Hepatic stellate cell (primary cell): ENCODE measurements around the gene FAH.

ENCODE experiments used
- DNase-seq: peaks from one replicate; pipeline ENCODE4 v3.0.0; 2011; ENCODE audit warnings: low spot score

The FAH gene

DNA sequence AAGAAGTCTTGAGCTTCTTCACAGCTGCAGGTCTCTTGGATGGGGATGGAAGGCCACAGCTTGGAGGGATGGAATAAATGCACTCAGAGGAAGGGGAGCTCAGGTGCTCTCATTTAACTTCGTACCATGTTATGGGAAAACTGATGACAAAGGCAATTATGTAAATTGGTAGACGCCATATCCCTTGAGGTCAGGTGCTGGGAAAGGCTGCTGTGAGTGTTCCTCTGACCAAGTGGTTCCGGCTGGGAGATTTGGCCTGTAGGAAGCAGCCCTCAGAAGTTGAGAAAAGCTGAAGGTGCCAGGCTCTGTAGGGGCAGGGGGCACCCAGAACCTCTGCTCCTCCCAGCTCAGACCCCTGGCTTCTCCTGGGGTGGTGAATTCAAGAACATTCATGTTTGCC lies 47.1 kb downstream of the FAH start:
- no peak for DNase-seq

DNA sequence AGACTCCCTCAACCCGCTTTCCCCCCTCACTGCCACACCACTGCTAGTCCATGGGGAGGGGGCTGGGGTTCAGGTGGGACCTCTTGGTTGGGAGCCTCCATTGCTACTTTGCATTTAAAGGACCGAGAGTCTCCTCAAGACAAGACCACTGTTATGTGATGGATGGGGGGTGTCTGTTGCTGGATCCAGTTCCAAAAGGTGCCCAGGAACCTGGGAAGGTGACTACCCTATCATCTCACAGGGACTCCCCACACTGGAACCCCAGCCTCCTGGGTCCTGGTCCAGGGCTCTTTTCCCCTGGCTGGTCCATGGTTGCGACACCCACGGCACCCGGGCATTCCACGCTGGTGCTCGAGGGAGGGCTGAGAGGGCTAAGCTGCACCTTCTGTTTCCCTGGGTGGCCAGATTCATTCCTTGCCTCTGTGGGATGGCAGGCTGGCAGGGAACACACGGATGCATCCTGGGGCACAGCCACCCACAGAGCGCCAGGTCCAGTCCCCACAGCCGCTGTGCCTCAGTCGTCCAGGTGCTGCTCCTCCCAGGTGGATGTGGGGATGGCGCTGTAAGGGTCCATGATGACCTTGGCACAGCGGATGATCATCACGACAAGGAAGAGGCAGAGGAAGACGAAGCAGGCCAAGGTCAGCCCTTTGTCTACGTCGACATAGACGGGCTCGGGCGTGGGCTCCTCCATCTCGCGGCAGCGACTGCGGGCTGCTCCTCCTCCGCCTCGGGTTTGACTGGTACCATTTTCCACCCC lies 48.6 kb downstream of the FAH start:
- no peak for DNase-seq

DNA sequence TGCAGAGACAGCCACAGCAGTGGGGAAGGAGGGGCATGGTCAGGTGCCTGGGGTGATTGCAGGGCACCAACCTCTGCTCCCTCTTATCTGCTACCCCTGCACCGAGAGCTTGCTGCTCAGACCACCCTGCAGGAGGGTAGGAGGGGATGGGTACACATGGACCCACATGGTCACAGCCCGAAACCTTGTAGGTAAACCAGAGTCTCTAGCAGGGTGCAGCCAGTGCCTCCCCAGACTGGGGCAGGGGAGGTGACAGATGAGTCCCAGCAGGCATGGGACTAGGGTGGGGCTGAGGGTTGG lies 49.2 kb downstream of the FAH start:
- DNase-seq: no peak

DNA sequence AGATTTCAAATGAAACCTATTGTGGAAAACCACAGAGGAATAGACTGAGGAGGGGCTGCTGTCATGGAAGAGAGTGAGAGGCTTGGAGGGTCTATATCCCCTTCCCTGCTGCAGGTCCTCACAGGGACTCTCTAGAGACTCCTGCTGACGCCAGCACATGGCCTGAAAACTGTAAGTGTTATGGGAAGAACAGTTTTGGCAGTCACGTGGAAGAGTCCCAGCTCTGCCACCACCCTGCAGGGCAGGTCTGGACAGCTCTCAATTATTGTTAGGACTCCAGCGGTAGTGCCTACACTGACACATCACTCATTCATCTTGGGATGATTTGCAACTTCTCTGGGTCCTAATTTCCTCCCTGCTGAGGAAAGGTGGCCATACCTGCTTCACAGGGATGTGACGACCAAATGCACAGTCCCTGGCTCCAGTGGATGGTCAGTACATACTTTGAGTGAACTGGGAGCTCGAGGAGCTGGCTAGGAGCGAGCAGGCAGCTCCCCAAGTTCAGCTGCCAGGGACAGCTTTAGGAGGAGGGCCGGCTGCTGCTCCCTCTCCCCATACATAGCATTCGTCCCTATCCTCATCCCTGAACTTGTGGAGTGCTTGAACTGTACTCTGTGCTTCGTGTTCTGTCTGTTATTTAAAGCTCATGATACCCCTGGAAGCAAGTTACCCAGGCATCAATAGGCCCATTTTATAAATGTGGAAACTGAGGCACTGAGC lies 50.0 kb downstream of the FAH start:
- no peak for DNase-seq

DNA sequence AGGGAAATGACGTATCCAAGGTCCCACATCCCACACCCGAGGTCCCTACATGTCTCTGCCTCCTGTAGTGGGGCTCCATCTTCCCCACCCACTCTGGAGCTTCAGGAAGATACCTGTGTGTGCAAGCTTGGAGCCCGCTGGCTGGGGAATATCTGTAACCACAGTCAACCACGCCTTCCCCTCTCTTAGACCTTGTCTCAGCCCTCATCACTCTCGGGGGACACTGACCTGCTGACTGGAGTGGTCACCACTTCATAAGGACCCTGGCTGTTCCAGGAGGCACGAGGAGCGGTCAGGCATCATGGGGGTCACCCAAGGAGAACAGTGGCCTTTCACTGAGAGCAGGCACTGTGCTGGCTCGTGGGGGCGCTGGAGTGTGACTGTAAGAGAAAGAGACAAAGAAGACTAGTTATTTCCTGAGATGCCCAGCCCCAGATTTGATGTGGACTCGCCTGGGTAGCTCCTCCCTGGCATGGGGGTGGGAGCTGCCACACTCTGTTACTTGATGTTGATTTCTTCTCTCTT lies 50.6 kb downstream of the FAH start:
- no peak for DNase-seq

DNA sequence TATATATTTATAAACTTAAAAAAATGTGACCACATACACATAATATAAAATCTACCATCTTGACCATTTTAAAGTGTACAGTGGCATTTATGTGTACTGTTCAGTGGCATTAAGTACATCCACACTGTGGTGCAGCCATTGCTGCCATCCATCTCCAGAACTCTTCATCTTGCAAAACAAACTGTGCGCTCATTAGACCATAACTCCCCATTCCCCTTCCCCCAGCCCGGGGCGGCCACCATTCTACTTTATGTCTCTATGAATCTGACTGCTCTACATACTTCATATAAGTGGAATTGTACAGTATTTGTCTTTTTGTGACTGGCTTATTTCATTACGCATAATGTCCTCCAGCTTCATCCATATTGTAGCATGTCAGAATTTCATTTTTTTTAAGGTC lies 51.4 kb downstream of the FAH start:
- no peak for DNase-seq

DNA sequence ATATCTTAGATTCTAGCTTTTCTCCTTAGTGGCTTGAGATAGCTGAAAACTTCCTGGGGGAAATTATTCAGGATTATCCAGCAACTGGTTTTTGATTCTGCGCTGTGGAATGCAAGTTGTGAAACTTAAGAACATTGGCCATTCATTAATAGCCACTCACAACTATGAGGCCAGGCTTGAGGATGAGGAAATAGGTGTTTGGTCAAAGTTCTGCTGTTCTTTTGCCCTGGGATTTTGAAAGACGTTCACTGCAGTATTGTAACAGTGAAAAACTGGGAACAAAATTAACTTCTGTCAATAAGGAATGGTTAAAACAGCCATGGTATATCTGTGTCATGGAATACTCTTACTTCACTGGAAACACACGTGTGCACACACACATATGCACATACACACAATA lies 55.1 kb downstream of the FAH start:
- no peak for DNase-seq

DNA sequence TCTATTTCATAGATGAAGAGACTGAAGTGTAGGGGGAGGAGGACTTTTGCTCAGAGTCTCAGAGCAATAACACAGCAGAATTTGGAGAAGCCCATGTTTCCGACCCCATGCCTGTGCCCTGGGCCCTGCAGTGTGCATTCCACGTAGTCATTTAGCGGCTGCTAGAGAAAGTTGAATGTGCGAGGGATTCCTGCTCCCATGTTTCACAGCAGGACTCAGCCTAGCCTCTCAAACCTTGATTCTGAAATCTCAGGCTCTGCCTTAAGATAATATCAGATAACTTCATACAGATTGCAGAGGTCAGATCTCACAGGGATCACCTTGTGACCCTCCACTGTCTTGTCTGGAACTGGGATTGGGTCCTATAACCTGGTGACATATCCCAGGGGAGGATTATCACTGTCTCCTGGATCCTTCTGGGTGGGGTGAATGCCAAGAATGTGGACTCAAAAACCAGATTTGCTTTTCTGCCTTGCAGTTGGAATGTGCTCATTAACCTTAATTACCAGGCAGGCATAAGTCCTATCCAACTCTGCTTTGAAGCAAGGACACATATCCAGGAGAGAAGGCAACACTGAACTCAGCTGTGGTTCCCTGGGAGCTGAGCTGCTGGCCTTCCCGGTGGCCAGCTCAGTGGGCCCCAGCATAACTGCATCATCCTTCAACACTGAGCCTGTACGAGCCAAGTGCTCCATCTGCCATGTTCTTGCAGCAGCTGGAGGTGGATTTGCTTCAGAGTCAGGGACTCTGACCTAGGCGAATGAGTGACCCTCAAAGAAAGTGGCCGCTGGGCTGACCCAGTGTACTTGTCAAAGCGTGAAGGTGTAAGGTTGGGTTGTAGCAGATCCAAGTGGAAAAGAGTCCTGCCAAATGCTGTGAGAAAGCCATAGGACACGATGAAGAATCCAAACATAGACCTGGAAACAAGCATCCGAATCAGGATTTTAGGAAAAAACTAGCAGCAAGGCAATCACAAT lies 56.2 kb downstream of the FAH start:
- no peak for DNase-seq

DNA sequence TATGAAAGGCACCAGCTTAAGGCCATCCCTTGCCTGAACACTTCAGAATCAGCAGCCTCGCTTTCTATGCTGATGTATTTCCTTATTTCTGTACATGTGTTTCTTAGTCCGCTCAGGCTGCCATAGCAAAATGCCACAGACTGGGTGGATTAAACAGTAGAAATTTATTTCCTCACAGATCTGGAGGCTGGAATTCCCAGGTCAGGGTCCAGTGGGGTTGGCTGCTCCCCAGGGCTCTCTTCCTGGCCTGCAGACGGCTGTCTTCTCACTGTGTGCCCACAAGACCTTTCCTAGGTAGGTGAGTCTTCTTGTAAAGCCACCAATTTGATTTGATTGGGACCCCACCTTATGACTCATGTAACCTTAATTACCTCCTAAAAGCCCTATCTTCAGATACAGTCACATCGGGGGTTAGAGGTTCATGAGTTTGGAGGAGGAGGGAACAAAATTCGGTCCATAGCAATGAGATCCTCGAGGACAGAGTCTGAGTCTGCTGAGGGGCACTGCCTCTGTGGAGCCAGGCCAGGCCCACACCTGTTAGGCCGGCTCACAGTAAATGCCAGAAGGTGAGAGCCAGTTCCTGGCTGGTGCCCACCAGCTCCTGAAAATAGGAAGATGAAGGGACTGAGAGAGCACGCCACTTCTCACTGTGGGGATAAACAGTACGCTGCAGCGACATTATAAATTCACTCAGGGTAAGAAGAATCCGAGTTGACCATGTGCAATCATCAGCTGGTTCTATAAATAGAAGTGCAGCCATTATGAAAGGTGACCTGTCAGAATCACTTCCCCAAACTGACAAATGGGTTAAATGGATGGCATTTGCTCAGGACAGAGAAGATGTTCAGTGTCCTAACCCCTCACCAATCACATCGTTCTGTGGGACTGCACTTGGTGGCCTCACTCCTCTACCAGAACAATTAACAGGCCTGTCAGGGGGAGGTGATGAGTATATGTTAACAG lies 58.1 kb downstream of the FAH start:
- no peak for DNase-seq

DNA sequence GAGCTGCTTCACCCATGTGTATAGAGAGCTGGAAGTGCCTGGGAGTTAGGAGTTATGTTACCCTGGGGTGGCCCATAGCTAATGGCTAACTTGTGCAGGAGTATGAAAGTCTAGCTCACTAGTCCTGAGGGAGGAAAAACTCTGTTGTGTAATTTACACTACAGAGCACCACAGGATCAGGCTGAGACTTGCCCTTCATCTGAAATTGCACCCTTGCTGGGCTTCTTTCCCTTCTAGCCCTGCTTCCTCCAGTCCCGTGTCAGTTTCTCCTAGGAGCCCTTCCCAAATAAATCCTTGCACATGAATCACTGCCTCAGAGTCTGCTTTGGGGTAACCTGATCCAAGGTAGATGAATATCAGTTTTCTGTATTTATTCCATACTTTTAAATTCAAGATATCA lies 59.2 kb downstream of the FAH start:
- DNase-seq: no peak

DNA sequence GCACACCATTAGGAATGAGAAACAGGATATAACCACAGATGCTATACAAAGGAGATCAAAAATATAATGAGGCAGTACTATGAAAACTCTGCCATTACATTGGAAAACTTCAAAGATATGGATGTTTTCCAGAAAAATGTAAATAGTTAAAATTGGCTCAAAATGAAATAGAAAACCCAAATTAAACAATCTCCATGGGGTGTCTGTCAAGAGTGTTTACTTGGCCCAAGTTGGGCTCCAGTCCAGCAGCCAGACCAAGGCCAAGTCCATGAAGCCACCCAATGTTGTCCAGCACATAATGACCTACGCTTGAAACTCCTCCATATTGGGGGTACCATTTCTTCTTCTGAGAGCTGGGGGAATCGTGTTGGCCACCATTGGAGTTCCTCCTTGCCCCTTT lies 62.1 kb downstream of the FAH start:
- no peak for DNase-seq

DNA sequence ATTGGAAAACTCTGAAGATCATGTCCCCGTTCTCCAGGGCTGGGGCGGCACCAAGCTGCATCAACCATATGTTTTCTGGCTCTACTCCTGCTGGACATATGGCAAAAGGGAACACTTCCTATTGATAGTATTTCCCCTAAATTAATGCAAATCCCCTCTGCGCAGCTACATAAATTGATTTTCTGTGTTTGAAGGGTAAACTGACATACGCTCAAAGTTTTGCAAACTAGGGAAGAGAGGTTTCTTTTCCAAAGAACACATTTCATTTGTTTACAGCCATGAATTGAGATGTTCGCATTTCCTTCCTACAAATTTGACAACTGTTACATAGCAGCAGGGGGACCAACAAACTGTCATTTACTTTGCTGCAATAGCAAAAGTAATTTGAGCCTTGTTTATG lies 63.3 kb downstream of the FAH start:
- no peak for DNase-seq

DNA sequence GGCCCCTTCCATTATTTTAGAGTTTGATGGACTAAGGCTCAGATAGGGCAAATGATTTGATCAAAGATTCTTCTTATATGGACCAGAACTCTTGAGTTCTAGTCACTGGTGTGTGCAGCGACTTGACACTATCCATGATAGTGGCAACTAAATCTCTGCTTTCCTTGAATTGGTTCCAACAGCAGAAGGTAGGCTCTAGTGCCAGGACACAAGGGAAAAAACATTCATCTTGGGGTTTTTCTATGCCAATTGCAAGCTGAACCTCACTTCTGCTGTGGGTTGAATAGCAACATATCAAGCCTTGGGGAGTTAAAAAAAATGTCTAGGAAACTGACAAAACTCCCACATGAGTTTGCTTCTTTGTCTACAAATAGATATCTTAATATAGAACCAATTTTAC lies 64.1 kb downstream of the FAH start:
- no peak for DNase-seq

DNA sequence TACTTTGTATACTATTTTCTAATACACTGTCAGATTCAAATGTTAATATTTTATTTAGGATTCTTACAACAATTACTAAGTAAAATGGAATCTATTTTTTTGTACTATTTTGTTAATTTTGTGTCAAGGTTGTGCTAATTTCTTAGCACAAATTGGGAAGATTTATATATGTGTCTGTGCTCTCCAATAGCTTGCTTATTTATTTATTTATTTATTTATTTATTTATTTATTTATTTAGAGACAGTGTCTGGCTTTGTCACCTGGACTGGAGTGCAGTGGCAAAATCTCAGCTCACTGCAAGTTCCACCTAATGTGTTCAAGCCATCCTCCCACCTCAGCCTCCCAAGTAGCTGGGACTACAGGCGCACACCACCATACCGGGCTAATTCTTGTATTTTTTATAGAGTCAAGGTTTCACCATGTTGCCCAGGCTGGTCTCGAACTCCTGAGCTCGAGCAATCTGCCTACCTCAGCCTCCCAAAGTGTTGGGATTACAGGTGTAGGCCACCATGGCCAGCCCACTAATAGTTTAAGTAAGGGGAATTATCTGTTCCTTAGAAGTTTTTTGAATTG lies 64.6 kb downstream of the FAH start:
- DNase-seq: no peak

DNA sequence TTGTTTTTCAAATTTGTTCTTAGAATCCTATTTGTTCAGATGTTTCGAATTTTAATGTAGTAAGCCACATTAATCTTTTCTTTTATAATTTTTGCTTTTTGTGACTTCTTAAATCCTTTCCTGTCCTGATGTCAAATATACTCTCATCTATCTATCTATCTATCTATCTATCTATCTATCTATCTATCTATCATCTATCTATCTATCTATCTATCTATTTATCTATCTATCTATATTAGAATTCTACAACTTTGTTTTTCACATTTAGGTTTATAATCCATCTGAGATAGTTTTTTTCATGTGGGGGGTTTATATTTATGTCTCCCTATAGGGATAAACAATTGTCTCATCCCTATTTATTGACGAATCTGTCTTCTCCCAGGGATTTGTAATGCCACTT lies 67.2 kb downstream of the FAH start:
- DNase-seq: no peak

DNA sequence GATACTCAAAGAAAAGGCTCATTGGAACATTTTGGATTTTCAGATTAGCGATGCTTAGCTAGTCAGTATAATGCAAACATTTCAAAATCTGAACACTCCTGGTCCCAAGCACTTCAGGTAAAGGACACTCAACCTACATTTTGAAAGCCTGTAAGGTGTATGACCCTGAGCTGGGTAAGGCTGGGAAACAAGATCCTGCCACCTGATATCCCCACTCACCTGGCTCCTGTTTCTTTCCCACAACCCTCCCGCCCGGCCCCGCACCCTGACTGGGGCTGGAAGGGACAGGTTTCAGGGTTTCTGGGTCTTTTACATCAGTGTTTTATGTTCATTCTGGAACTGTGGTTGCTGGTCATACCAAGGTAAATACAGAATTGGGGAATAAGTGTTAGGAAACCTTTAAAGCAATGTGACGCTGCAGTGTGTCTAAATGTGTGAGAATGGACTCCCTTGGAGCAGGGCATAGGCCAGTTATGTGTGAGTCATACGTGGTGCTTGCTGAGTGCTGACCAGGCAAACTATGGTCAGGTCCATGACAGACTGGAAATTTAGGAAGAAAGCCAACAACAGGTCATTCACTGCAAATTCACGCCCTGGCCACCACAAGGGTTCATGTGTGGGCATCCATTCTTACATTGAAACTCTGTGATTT lies 76.3 kb downstream of the FAH start:
- no peak for DNase-seq

DNA sequence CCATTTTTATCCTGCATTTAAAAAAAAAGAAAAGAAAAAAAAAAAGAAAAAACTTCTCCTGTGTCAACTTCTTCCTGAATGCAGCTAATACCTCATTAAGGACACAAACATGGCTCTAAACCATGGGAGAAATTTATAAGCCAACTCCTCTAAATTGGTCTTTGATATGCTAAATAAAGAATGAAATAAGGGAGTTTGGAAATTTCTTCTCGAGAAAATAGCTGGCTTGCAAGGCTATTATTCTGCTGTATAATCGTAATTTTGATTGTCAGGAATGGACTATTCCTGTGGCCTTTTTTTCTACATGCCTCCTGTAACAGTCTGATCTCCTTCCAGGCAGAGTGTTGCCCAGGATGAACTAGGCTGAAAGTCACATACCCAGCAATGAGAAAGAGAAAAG lies 78.6 kb downstream of the FAH start:
- DNase-seq: no peak

DNA sequence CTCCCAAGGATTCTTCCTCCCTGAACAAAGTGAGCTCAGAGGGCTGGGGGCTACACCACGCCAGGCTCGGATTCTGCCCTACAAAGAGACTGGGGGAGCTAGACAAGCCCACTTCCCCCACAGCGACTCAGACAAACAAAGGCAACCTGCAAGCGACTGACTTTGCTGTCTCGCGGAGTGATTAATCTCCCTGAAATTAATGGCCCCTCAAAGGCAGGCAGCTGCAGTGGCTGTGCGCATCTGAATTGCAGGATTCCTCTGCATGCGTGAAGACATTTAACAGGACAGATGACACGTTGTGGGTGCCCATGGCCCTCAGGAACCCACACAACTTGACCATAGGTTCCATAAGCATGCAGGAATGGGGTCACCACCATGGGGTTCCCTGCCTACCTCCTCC lies 80.8 kb downstream of the FAH start:
- DNase-seq: no peak

DNA sequence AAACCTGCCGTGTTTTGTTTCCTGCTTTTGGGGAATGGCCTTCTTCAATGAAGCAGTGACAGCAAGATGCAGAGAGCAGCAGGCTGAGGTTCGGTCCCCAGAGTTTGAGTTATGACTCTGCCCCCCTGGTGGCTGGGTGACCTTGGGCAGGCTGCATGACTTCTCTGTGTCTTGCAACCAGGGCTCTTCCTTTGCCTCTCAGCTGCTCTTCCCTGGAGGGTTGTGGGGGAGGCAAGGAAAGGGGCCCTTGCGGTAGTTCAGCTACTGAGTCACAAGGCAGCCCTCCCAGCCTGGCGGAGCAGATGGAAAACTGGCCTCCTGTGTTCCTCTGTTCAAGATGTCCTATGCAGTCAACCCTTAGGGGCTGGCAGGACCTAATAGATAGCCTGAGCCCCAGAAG lies 82.1 kb downstream of the FAH start:
- peak; percentile 34 for DNase-seq
